D721Med (cell line): ENCODE measurements around the gene KLHL26.

Experiments used
- DNase-seq: peaks from one replicate; pipeline ENCODE4 v3.0.0; 2011; ENCODE audit warnings: low spot score; ENCODE audit not compliant: insufficient read length
- FAIRE-seq: peaks from 2 replicates; lab custom pipeline; 2011; peaks lifted over from hg19 to GRCh38; lab: Jason Lieb, UNC
- TF ChIP-seq, protein P1 (sequence below): IDR thresholded peaks from 2 replicates; pipeline ENCODE4 v1.5.1; 2012; ENCODE audit warnings: mild to moderate bottlenecking, control low read depth; ENCODE audit not compliant: insufficient read depth; ENCODE audit errors: missing control alignments

KLHL26 gene

DNA sequence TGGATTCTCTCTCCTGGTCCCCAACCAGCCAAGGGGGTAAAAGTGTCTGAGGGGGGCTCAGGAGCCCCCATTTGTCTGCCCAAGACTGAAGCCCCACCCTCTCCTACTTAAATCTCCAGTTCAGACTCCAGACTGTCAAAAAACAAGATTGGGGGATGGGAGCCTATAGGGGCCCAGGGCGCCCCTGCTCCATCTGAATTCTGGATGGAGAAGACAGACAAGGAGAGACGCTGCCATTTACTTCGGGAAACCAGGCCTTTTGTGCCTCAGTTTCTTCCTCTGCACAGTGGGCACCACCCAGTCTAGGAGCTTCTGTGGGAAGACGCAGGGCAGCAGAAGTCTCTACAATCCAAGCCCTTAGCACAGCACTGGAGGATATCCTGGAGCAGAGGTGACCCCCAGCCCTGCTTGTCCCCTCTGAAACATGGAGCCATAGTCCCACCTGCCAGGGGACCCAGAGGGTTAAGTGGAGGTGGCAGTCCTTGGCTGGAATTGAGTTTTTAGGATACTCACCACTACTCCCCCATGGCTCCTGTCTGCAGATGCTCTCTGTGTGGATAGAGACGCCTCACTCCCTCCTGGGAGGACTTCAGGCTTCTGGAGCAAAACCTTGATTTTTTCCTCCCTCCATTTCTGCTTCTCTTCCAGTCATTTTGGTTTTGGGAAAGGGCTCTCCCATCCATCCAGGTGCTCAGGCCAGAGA lies 28.6 kb upstream of the KLHL26 start:
- TF ChIP-seq, protein P1, sequence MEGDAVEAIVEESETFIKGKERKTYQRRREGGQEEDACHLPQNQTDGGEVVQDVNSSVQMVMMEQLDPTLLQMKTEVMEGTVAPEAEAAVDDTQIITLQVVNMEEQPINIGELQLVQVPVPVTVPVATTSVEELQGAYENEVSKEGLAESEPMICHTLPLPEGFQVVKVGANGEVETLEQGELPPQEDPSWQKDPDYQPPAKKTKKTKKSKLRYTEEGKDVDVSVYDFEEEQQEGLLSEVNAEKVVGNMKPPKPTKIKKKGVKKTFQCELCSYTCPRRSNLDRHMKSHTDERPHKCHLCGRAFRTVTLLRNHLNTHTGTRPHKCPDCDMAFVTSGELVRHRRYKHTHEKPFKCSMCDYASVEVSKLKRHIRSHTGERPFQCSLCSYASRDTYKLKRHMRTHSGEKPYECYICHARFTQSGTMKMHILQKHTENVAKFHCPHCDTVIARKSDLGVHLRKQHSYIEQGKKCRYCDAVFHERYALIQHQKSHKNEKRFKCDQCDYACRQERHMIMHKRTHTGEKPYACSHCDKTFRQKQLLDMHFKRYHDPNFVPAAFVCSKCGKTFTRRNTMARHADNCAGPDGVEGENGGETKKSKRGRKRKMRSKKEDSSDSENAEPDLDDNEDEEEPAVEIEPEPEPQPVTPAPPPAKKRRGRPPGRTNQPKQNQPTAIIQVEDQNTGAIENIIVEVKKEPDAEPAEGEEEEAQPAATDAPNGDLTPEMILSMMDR, result no peak
- no peak for FAIRE-seq
- no peak for DNase-seq

DNA sequence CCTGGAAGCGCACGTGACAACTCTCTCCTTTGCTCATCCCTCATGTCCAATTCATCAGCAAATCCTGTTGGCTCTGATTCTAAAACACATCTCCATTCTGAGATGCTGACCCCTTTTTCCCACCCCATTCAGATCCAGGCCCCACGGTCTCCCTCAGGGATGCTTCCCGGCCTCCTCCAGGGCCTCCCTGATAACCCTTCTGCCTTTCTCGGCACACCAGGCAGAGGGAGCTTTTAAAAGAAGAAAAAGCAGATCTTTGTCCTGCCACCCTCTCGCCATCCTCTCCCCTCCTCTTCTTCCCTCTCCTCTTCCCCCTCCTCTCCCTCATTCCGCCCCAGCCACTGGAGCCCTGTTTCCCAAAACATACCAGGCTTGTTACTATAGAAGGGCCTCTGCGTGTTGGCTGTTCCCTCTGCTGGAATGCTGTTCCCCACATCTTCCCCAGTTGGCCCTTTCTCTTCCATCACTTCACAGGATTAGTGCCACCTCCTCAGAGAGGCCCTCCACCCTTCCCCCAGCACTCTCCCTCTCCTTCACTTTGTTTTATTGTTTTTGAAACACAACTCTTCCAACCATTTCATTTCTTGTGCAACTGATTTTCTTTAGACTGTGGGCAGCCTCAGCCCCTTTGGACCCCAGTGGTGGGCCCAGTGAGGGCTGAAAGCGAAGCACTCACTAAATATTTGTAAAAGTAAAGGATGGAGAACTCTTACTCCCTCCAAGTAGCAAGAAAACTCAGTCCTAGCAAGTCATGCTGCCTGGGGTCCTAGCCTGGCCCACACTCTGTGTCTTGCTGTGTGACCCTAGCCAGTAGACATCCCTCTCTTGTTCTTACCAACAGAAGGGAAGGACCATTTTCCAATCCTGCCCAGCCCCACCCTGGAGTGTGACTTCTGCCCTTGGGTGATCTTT lies 27.8 kb upstream of the KLHL26 start:
- TF ChIP-seq, protein P1, result no peak
- no peak for FAIRE-seq
- DNase-seq, result no peak

DNA sequence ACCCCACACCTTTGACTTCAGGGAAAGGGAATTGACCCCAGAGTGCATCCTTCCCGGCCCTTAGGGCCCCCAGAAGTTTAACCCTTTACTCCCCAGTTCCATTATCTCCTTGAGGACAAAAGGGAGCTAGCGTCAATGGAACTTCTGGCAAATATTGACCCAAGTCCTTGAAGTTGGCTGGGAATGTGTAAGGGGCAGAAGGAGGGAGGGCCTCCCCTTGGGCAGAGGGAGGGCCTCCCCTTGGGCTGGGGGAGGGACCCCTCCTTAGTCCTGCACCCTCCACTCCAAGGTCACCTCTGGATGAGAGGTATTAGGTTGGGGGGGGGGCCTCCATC lies 27.1 kb upstream of the KLHL26 start:
- TF ChIP-seq, protein P1, result no peak

DNA sequence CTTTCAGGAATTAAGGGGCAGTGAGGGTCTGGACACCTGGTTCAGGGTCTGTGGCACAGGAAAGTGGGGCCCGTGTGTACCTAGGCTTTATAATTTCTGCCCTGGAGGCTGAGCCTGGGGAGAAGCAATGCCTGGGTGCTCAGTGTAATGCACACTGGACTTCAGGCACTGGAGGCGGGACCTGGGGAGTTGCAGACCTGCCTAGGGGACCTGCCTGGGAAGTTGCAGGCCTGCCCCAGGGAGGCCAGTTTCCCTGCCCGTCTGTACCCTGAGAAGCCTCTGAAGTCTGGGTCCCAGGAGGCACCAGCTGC lies 26.6 kb upstream of the KLHL26 start:
- DNase-seq (no peak), FAIRE-seq (no peak)
- TF ChIP-seq, protein P1, result no peak

More for the DNA sequence above, 27.1 kb upstream of the KLHL26 start:
- DNase-seq (no peak), FAIRE-seq (no peak)

DNA sequence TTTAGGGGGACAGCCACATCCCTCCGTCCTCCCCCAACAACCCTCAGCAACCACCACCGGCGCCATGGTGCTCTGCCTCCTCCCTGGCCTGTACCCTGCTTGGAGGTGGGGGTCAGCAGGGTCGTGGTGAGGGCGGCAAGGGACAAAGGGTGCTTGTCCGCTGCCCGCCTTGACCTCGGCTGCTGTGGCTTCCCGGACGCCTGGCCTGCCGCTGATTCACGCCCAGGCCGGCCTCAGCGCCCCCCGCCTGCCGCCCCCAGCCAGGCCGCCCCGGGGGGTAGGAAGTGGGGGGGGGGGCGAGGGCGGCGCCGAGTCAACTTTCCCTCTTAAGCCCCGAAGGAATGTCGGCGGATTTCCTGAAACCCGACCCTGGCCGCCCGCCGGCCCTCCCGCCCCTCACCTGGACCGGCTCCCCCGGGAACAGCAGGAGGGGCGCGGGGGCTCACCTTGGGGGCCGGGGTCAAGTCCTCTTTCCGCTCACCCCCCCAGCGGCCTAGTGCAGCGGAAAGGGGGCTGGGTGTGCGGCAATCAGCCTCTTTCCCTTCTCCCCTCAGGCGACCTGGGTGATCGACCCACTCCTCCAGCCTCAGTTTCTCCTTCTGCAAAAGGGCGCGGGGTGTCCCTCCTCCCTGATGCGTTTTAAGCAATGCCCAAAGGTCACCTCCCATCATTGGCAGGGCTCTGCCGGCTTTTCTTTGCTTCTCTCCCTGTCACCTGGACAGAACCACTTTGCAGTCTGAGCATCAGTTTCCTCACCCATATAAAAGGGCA lies 26.1 kb upstream of the KLHL26 start:
- no peak for DNase-seq
- TF ChIP-seq, protein P1, result no peak
- FAIRE-seq, result no peak

DNA sequence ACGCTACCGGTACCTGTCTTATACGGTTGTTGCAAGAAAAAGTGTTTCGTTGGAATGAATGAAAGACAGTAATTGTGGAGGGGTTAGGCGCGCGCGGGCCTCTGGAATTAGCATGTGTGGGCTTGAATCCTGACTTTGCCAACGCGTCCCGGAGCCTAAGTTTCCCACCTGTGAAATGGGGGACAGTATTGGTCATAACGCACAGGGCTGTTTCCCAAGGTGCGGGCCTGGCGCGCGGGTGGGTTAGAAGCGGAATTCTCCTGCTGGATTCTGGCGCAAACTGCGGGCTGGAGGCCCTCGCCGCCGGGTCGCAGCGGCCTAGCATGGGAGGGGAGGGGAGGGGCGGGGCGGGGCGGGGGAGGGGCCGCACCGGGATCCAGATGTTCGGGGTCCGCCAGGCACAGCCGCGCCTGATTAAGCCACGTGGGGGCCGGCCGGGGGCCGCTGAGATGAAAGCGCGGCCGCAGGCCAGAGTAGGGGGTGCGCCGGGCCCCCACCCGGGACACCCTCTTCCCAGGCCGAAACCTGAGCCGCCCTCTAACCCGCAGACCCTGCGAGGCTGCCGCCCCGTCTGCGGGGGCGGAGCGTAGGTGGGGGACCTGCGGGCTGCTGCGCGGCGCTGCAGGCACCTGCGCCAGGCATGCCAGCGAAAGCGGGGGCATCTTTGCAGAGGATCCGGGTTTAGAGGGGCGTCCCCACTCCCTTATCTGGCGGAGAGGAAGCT lies 25.3 kb upstream of the KLHL26 start:
- FAIRE-seq, result no peak
- TF ChIP-seq, protein P1, result no peak
- DNase-seq, result no peak
